Breast epithelium (tissue), 3 donors: Measurements from ENCODE around the gene SNRPB.

Experiments
- POLR2A ChIP-seq: fragments of 450-650 bp; IDR thresholded peaks from one replicate; pipeline ENCODE4 v1.6.1; 2016; ENCODE audit warnings: antibody characterized with exemption, mild to moderate bottlenecking, moderate library complexity
- TF ChIP-seq, protein P1 (sequence below), 3 donors: fragments of 450-650 bp; IDR thresholded peaks; one replicate each; pipeline ENCODE4 v1.5.1; 2016 to 2017; ENCODE audit warnings: antibody characterized with exemption in 3 of 3, mild to moderate bottlenecking in 3 of 3, moderate library complexity in 3 of 3

DNA sequence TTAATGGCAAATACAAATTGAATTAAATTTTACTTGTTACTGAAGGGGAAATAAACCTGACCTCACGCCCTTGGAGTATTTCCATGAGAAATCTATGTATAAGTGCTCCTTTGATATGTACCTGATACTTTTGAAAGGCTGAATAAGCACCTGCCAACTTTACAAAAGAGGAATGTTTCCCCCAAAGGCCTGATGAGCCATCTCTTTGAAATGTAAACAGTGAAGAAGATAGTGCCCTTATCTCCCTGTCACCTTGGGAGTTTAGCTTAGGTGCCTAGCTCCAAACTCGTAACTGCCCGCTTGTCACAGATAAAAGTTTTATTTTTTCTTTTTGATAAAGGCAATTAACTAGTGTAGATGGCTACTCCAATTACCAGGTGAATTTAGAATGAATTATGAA is 39.2 kb upstream of the SNRPB start:
- TF ChIP-seq, protein P1, sequence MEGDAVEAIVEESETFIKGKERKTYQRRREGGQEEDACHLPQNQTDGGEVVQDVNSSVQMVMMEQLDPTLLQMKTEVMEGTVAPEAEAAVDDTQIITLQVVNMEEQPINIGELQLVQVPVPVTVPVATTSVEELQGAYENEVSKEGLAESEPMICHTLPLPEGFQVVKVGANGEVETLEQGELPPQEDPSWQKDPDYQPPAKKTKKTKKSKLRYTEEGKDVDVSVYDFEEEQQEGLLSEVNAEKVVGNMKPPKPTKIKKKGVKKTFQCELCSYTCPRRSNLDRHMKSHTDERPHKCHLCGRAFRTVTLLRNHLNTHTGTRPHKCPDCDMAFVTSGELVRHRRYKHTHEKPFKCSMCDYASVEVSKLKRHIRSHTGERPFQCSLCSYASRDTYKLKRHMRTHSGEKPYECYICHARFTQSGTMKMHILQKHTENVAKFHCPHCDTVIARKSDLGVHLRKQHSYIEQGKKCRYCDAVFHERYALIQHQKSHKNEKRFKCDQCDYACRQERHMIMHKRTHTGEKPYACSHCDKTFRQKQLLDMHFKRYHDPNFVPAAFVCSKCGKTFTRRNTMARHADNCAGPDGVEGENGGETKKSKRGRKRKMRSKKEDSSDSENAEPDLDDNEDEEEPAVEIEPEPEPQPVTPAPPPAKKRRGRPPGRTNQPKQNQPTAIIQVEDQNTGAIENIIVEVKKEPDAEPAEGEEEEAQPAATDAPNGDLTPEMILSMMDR (IDR thresholded peaks at IDR 0.05), result no peak
- no peak for TF ChIP-seq POLR2A
